ENCODE results near the gene ZMYND10.

GRCh38 chr3:50319894-50320625, 25.5 kb downstream of the ZMYND10 start:
- TF ChIP-seq POLR2B (IDR thresholded peaks at IDR 0.05; ENCODE audit: low read depth, partially characterized antibody): no peak
- TF ChIP-seq, protein P1, sequence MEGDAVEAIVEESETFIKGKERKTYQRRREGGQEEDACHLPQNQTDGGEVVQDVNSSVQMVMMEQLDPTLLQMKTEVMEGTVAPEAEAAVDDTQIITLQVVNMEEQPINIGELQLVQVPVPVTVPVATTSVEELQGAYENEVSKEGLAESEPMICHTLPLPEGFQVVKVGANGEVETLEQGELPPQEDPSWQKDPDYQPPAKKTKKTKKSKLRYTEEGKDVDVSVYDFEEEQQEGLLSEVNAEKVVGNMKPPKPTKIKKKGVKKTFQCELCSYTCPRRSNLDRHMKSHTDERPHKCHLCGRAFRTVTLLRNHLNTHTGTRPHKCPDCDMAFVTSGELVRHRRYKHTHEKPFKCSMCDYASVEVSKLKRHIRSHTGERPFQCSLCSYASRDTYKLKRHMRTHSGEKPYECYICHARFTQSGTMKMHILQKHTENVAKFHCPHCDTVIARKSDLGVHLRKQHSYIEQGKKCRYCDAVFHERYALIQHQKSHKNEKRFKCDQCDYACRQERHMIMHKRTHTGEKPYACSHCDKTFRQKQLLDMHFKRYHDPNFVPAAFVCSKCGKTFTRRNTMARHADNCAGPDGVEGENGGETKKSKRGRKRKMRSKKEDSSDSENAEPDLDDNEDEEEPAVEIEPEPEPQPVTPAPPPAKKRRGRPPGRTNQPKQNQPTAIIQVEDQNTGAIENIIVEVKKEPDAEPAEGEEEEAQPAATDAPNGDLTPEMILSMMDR (IDR thresholded peaks at IDR 0.05 in 2 of 3, conservative IDR thresholded peaks at IDR 0.05 in 1 of 3; ENCODE audit: insufficient read depth in 2 of 3, low read depth in 1 of 3, low read length in 3 of 3): 0 out of 6 replicates have a peak, but pooled peaks of 2 of the 3 experiments have one; percentile 5 to 14
- TF ChIP-seq ATF3 (IDR thresholded peaks at IDR 0.05): no peak
- TF ChIP-seq ATF3 (CRISPR knock-in tag; conservative IDR thresholded peaks at IDR 0.05): no peak
- TF ChIP-seq ZBTB1 (CRISPR knock-in tag; IDR thresholded peaks at IDR 0.05; ENCODE audit: borderline replicate concordance, low read depth): no peak
- no peak for TF ChIP-seq DMBX1 (CRISPR knock-in tag; IDR thresholded peaks at IDR 0.05; ENCODE audit: borderline replicate concordance)
- TF ChIP-seq, protein P2, sequence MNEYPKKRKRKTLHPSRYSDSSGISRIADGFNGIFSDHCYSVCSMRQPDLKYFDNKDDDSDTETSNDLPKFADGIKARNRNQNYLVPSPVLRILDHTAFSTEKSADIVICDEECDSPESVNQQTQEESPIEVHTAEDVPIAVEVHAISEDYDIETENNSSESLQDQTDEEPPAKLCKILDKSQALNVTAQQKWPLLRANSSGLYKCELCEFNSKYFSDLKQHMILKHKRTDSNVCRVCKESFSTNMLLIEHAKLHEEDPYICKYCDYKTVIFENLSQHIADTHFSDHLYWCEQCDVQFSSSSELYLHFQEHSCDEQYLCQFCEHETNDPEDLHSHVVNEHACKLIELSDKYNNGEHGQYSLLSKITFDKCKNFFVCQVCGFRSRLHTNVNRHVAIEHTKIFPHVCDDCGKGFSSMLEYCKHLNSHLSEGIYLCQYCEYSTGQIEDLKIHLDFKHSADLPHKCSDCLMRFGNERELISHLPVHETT (CRISPR knock-in tag; conservative IDR thresholded peaks at IDR 0.05 in 1 of 2, IDR thresholded peaks at IDR 0.05 in 1 of 2): no peak
- TF ChIP-seq, protein P3, sequence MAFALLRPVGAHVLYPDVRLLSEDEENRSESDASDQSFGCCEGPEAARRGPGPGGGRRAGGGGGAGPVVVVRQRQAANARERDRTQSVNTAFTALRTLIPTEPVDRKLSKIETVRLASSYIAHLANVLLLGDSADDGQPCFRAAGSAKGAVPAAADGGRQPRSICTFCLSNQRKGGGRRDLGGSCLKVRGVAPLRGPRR (CRISPR knock-in tag; IDR thresholded peaks at IDR 0.05): no peak
- no peak for TF ChIP-seq HDAC2 (IDR thresholded peaks at IDR 0.05)

Measured in K562 (cell line).